Endometrium (tissue), 2 donors: Measurements from ENCODE around the gene FAM177B.
A peak's percentile ranks its signal among the peaks of the same experiment; 100 is the strongest.

Experiments
- FAIRE-seq: peaks from 2 replicates; lab custom pipeline; 2012; peaks lifted over from hg19 to GRCh38; lab: Jason Lieb, UNC
- donor health status: control.
- donor health status: control.

Gene FAM177B

GRCh38 chr1:222786121-222786520 lies 49.1 kb downstream of the FAM177B start:
- FAIRE-seq, result no peak

- FAIRE-seq, result no peak
Observed at GRCh38 chr1:222787729-222788128, 50.7 kb downstream of the FAM177B start.

- no peak for FAIRE-seq
Observed at GRCh38 chr1:222788402-222789156, 51.6 kb downstream of the FAM177B start.

DNA sequence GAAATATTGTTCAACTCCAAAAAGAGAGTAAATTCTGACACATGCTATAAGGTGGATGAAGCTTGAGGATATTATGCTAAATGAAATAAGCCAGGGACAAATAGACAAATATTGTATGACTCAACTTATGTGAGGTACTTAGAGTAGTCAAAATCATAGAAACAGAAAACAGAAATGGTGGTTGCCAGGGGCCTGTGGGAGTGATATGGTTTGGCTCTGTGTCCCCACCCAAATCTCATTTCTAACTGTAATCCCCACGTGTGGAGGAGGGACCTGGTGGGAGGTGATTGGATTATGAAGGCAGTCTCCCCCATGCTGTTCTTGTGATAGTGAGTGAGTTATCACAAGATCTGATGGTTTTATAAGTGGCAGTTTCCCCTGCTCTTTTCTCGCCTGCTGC lies 53.1 kb downstream of the FAM177B start:
- FAIRE-seq, result no peak

- no peak for FAIRE-seq
Observed at GRCh38 chr1:222790520-222790919, 53.5 kb downstream of the FAM177B start.

- no peak for FAIRE-seq
Observed at GRCh38 chr1:222791006-222791710, 54.2 kb downstream of the FAM177B start.

DNA sequence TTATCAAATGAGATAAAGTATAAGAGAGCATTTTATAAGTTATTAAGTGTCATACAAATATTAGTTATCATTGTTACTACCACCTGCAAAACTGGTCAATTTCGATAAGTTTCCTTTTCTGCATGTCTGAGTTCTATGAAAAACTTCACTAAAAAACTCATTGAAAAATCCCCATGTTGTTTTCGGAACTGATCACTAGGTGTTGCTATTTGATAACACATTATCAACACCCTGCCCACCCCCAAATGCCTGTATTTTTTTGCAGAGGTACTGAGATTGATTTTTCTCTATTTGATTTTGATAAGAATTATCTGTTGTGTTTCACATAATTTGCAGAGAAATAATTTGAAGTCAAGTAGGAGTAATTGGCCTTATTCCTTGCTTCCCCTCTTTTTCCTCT lies 55.7 kb downstream of the FAM177B start:
- peak; percentile 65 for FAIRE-seq

DNA sequence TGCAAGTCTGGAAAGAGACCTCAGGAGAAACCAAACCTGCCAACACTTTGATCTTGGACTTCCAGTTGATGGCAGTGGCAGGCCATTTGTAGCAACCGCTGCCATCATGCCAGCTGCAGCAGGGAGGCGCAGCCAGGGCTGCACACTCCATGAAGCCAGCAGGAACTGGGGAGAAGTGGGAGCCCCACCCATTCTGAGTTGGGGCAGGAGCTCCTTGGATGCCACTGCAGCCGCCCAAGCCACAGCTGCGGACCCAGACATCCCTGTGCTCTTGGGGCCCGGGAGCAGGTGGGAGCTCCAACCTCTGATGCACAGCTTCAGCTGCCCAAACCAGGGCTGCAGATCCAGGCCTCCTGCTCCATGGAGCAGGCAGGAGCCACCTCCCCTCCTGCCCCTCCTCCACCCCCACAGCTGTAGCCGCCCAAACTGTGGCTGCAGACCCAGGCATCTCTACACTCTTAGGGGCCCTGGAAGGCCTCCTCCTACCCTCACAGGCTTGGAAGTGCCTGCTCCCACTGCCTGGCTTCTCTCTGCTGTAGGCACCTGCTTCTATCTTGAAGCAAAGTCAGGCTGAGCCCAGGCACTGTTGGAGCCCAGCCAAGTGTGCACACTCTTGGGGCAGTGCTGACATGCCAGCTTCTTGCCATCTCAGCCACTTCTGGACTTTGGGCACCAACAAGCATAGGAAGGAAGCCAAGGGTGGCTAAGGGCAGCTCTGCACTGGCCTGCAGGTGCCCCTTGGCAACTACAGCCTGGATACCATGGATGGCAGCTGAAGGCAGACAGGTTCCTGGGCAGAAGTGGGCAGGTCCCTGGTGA lies 57.9 kb downstream of the FAM177B start:
- no peak for FAIRE-seq

GRCh38 chr1:222798116-222798515 lies 61.1 kb downstream of the FAM177B start:
- FAIRE-seq, result peak; percentile 85

- FAIRE-seq, result no peak
Observed at GRCh38 chr1:222798975-222799374, 62.0 kb downstream of the FAM177B start.
